Heart left ventricle (tissue), 13 donors: ENCODE measurements around the gene CNGB1.

Source experiments
- POLR2A ChIP-seq, 2 donors: fragments of 450-650 bp; IDR thresholded peaks; one replicate each; pipeline ENCODE4 v1.6.1; 2017; ENCODE audit warnings: antibody characterized with exemption in 2 of 2, mild to moderate bottlenecking in 2 of 2, moderate library complexity in 2 of 2
- TF ChIP-seq, protein P1 (sequence below), 12 donors: fragments of 200-600 bp; sonication (generic) in 4 of 12; IDR thresholded peaks; one replicate each; pipeline versions ENCODE4 v1.5.0 to v1.8.0; 2018 to 2022; ENCODE audit warnings: antibody characterized with exemption in 12 of 12, mild to moderate bottlenecking in 5 of 12
- donor health status: ischemic (EF 13 %, LVEDD 7.1; RV severe dilation, severe dysfunction).
- donor health status: DM: no; HTN: yes; CAD: no.
- donor health status: DM: no; HTN: no; CAD: no.
- donor health status: ischemic (EF 25% LVEDD 6.9; RV normal size, moderate dysfunction).
- donor health status: ischemic (EF 25% LVEDD 5.7; RV mildly dilated, moderate dysfunction).
- donor health status: ischemic (EF 35%, LVEDD 5.7; RV mildly dilated, moderate dysfunction).
- donor health status: nonischemic (EF 11% LVEDD 7.7; RV severe dilation, severe dysfunction).
- donor health status: DM: yes; HTN: yes; CAD: no.
- donor health status: PGD.
- donor health status: ischemic (EF 29% LVEDD 5.4; RV normal size, mild dysfunction).
- donor health status: nonischemic (EF 23%, LVEDD 6.1; RV moderate dilation, normal function).

DNA sequence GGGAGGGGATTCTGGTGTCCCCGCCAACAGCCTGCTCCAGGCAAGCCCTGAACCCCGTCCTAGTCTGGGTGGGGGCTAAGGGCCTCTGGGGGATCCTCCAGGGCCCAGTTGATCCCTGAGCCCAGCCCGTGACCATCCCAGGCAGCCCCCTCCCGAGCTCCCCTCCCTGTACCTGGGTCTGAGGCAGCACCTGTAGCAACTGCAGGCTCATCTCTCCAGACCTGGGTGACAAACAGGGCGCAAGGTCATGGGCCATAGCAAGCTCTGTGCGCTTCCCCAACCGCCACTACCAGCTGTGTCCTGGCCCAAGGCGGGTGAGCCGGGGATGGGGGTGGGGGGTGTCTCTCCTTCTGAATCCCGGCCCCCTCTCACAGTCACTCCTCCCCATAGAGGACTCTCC lies 10.6 kb downstream of the CNGB1 start:
- TF ChIP-seq, protein P1, sequence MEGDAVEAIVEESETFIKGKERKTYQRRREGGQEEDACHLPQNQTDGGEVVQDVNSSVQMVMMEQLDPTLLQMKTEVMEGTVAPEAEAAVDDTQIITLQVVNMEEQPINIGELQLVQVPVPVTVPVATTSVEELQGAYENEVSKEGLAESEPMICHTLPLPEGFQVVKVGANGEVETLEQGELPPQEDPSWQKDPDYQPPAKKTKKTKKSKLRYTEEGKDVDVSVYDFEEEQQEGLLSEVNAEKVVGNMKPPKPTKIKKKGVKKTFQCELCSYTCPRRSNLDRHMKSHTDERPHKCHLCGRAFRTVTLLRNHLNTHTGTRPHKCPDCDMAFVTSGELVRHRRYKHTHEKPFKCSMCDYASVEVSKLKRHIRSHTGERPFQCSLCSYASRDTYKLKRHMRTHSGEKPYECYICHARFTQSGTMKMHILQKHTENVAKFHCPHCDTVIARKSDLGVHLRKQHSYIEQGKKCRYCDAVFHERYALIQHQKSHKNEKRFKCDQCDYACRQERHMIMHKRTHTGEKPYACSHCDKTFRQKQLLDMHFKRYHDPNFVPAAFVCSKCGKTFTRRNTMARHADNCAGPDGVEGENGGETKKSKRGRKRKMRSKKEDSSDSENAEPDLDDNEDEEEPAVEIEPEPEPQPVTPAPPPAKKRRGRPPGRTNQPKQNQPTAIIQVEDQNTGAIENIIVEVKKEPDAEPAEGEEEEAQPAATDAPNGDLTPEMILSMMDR (IDR thresholded peaks at IDR 0.05): no peak
- no peak for TF ChIP-seq POLR2A (IDR thresholded peaks at IDR 0.05)
